ENCODE data around the gene GNAQ.

- TF ChIP-seq RCOR1 (IDR thresholded peaks at IDR 0.05; ENCODE audit: low read length) (no peak), PBX3 (IDR thresholded peaks at IDR 0.05) (no peak), CTCF (IDR thresholded peaks at IDR 0.05) (no peak), TEAD4 (IDR thresholded peaks at IDR 0.05; ENCODE audit: borderline replicate concordance, insufficient read depth) (no peak), SMC3 (IDR thresholded peaks at IDR 0.05; ENCODE audit: low read depth, low read length) (no peak), FOXJ3 (CRISPR knock-in tag; IDR thresholded peaks at IDR 0.05) (no peak)
Measured at GRCh38 chr9:78014776-78015175, 16.8 kb downstream of the GNAQ start.

All from SK-N-SH (cell line).